HepG2 (cell line): ENCODE results near the gene TPX2. TPM values are rescaled to one million over a fixed set of nuclear protein-coding genes. Genes with fewer than 3 reads are reported as not detected.

Experiments
- CHD4 ChIP-seq: fragments of 200-600 bp; sonication (generic); IDR thresholded peaks from 2 replicates; pipeline ENCODE4 v1.7.0; 2017; ENCODE audit warnings: mild to moderate bottlenecking, low read length, borderline replicate concordance
- ESRRA ChIP-seq: sonication (generic); formaldehyde crosslinking; IDR thresholded peaks from 2 replicates; pipeline ENCODE4 v1.5.1; 2020; ENCODE audit warnings: mild to moderate bottlenecking, low read depth, missing genetic modification reagents
- EZH2 ChIP-seq: conservative IDR thresholded peaks from 2 replicates; pipeline ENCODE4 v1.6.1; 2012; ENCODE audit warnings: mild to moderate bottlenecking, low read depth, low read length, moderate library complexity
- ZNF768 ChIP-seq: sonication (generic); formaldehyde crosslinking; IDR thresholded peaks from 2 replicates; pipeline ENCODE4 v1.4.0; 2020; ENCODE audit warnings: missing genetic modification reagents
- polyA plus RNA-seq, 8 experiments: library from polyadenylated mRNA; depleted of rRNA in 3 of 8; stranded (reverse) in 7 of 8; unstranded in 1 of 8; fragments of >200 nt; fragmentation: Illumina TruSeq in 4 of 8; extraction: Trizol in 4 of 8; gene quantifications; 2 replicates each; pipeline versions ENCODE4 v1.2.1 to v1.2.3, GENCODE V29; 2011 to 2016; ENCODE audit warnings: low read depth in 4 of 8, missing spikeins in 1 of 8, mixed read lengths in 1 of 8; ENCODE audit not compliant: insufficient read depth in 1 of 8
- total RNA-seq, 5 experiments: library from RNA; depleted of rRNA; stranded (reverse); fragments of >200 nt; fragmentation: Illumina TruSeq; extraction: Trizol; gene quantifications; 2 replicates each; pipeline ENCODE4 v1.2.3, GENCODE V29; 2016; ENCODE audit warnings: low read depth in 1 of 5
- TF ChIP-seq, protein P1 (sequence below), 2 experiments: IDR thresholded peaks; 2 replicates each; pipeline ENCODE4 v1.6.1; 2011 to 2012; ENCODE audit warnings: low read length in 2 of 2, borderline replicate concordance in 1 of 2, low read depth in 1 of 2, mild to moderate bottlenecking in 1 of 2, moderate library complexity in 1 of 2
- TF ChIP-seq, protein P2 (sequence below): sonication (generic); formaldehyde crosslinking; IDR thresholded peaks from 2 replicates; pipeline ENCODE4 v1.4.0; 2020; ENCODE audit warnings: mild to moderate bottlenecking, missing genetic modification reagents
- TF ChIP-seq, protein P3 (sequence below): sonication (generic); formaldehyde crosslinking; IDR thresholded peaks from 2 replicates; pipeline ENCODE4 v1.8.0; 2022; ENCODE audit warnings: mild to moderate bottlenecking, missing genetic modification reagents

TPX2 gene
- total and polyA plus RNA-seq, 2 of the 13 experiments (the other 11 are each of a cell fraction or from before 2014, with no cell fraction given), result 34.3 to 124 TPM

DNA sequence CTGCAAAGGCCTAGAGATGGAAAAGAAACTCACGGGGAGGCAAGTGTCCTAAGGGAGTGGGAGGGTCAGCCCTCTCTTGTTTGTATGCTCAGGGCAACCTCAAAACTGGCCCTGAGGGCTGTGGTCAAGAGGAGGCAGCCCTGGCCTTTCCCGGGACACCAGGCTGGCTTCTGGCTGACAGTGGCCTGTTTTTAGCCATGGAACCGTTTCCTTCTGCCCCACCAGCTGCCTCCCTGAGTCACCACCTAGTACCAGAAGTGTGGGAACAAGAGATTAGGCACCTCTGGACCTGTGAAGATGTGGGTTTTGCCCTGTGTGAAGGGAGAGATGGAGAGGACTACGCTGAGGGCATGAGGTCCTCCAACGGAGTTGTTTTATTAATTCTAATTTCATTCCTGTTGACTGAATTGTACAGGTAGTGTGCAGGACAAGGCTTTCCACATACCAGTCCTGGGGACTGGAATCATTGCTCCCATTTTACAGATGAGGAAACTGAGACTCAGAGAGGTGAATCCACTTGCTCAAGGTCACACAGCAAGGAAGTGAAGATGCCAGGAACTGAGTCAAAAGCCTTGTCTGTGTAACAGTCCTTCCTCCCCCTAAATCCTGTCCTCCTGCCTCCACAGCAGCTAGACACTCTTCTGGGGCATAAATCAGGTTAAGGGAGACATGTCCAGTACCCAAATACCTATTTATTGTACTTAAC lies 100.8 kb downstream of the TPX2 start (continued):
- TF ChIP-seq, protein P1, sequence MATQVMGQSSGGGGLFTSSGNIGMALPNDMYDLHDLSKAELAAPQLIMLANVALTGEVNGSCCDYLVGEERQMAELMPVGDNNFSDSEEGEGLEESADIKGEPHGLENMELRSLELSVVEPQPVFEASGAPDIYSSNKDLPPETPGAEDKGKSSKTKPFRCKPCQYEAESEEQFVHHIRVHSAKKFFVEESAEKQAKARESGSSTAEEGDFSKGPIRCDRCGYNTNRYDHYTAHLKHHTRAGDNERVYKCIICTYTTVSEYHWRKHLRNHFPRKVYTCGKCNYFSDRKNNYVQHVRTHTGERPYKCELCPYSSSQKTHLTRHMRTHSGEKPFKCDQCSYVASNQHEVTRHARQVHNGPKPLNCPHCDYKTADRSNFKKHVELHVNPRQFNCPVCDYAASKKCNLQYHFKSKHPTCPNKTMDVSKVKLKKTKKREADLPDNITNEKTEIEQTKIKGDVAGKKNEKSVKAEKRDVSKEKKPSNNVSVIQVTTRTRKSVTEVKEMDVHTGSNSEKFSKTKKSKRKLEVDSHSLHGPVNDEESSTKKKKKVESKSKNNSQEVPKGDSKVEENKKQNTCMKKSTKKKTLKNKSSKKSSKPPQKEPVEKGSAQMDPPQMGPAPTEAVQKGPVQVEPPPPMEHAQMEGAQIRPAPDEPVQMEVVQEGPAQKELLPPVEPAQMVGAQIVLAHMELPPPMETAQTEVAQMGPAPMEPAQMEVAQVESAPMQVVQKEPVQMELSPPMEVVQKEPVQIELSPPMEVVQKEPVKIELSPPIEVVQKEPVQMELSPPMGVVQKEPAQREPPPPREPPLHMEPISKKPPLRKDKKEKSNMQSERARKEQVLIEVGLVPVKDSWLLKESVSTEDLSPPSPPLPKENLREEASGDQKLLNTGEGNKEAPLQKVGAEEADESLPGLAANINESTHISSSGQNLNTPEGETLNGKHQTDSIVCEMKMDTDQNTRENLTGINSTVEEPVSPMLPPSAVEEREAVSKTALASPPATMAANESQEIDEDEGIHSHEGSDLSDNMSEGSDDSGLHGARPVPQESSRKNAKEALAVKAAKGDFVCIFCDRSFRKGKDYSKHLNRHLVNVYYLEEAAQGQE (IDR thresholded peaks at IDR 0.05; ENCODE audit: borderline replicate concordance in 1 of 2, low read depth in 1 of 2, low read length in 2 of 2), result no peak
- TF ChIP-seq, protein P2, sequence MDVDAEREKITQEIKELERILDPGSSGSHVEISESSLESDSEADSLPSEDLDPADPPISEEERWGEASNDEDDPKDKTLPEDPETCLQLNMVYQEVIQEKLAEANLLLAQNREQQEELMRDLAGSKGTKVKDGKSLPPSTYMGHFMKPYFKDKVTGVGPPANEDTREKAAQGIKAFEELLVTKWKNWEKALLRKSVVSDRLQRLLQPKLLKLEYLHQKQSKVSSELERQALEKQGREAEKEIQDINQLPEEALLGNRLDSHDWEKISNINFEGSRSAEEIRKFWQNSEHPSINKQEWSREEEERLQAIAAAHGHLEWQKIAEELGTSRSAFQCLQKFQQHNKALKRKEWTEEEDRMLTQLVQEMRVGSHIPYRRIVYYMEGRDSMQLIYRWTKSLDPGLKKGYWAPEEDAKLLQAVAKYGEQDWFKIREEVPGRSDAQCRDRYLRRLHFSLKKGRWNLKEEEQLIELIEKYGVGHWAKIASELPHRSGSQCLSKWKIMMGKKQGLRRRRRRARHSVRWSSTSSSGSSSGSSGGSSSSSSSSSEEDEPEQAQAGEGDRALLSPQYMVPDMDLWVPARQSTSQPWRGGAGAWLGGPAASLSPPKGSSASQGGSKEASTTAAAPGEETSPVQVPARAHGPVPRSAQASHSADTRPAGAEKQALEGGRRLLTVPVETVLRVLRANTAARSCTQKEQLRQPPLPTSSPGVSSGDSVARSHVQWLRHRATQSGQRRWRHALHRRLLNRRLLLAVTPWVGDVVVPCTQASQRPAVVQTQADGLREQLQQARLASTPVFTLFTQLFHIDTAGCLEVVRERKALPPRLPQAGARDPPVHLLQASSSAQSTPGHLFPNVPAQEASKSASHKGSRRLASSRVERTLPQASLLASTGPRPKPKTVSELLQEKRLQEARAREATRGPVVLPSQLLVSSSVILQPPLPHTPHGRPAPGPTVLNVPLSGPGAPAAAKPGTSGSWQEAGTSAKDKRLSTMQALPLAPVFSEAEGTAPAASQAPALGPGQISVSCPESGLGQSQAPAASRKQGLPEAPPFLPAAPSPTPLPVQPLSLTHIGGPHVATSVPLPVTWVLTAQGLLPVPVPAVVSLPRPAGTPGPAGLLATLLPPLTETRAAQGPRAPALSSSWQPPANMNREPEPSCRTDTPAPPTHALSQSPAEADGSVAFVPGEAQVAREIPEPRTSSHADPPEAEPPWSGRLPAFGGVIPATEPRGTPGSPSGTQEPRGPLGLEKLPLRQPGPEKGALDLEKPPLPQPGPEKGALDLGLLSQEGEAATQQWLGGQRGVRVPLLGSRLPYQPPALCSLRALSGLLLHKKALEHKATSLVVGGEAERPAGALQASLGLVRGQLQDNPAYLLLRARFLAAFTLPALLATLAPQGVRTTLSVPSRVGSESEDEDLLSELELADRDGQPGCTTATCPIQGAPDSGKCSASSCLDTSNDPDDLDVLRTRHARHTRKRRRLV, result no peak
- TF ChIP-seq ZNF768 (CRISPR knock-in tag), result peak; percentile 71; the same call in 1 of the 2 replicates
- TF ChIP-seq CHD4, result peak; percentile 39; the same call in 1 of the 2 replicates
- TF ChIP-seq, protein P3, sequence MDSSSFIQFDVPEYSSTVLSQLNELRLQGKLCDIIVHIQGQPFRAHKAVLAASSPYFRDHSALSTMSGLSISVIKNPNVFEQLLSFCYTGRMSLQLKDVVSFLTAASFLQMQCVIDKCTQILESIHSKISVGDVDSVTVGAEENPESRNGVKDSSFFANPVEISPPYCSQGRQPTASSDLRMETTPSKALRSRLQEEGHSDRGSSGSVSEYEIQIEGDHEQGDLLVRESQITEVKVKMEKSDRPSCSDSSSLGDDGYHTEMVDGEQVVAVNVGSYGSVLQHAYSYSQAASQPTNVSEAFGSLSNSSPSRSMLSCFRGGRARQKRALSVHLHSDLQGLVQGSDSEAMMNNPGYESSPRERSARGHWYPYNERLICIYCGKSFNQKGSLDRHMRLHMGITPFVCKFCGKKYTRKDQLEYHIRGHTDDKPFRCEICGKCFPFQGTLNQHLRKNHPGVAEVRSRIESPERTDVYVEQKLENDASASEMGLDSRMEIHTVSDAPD (CRISPR knock-in tag), result no peak
- TF ChIP-seq EZH2, result no peak
- TF ChIP-seq ESRRA (CRISPR knock-in tag), result no peak
